HL-60 (cell line): ENCODE data around the gene STARD3.

Experiments
- CTCF ChIP-seq: IDR thresholded peaks from one replicate; pipeline ENCODE4 v1.5.1; 2011; ENCODE audit warnings: low read length, control low read depth, inconsistent platforms; ENCODE audit not compliant: insufficient read depth
- POLR2AphosphoS5 ChIP-seq: IDR thresholded peaks from 2 replicates; pipeline ENCODE4 v1.6.1; 2012; ENCODE audit warnings: low read depth

- TF ChIP-seq POLR2AphosphoS5 (peak; percentile 45; the same call in 1 of the 2 replicates), CTCF (no peak)
Measured at GRCh38 chr17:39632153-39632941, 4.6 kb upstream of the STARD3 start.
